HG03558 (cell line): Measurements from ENCODE around the gene ATP8A1.
"Not testable (repeated sequence)": the region's sequence is repeated elsewhere in the genome, so short reads cannot be mapped to it uniquely, and the experiment has no call there.

Source experiments
- ATAC-seq: cut with Tn5 transposase; IDR thresholded peaks from one replicate; pipeline ENCODE4 v1.9.1; 2021; ENCODE audit warnings: moderate number of reproducible peaks; ENCODE audit not compliant: unreplicated experiment; ENCODE audit errors: extremely low read depth

Gene ATP8A1

DNA sequence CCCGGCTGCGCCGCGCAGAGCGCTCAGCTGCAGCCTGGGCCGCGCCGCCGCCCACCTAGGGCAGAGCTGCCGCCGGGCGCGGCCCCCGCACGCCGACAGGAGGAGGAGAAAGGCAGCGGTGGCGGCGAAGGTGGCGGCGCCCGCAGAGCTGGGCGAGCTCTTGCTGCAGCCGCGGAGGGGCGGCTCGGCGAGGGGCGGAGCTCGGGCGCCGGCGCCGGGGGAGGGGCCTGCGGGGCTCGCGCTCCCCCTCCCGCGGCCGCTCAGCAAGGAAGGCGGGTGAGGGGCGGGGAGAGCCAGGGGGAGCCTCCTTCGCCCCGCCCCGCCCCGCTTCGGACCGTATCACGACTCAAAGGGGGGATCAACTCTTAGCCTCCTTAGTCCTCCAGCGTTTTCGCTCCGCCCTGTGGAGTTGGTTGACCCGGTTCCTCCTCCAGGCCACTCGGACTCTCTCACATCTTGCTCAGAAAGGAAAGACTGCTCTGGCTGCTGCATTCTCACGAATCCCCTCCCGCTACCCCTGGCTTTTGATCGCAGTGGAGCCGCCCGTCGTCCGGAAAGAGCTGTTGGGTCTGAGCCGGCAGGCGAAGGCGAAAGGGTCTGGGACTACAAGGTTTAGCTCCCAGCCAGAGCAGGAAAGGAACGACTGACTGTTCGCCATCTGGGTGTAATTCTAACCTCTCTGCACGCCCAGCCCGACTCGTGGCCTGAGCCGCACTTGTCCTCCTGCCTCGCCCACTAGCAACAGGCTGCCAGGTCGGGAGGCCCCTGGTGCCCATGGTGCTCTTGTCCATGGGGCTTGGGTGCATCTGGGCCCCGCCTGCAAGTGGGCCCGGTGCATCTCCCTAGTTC is at the start of gene ATP8A1:
TSS of gene ATP8A1 (minus strand) at position 162 of the 849 bp plus-strand sequence. CDS start 232 bp downstream, outside the sequence.
- ATAC-seq: peak; percentile 34

DNA sequence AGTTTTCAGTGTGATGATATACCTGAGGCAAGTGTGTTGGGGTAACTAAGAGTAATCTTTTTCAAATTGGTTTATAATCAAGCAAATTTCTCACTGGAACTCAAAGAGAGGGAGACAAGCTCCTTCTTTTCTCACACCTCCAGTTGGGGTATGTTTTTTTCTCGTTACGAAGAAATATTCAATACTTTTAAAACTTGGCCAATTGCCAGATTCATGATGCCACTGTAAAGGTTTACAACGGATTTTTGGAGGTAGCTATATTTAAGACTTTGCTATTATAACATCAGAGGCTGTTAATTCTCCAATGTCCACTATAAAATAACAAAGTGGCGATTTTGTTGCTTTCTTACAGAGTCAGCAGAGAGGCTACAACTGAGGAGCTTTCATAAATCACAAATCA is 49.2 kb upstream of the ATP8A1 start:
- no peak for ATAC-seq

GRCh38 chr4:42703813-42704212 is 46.9 kb upstream of the ATP8A1 start:
- ATAC-seq: no peak

DNA sequence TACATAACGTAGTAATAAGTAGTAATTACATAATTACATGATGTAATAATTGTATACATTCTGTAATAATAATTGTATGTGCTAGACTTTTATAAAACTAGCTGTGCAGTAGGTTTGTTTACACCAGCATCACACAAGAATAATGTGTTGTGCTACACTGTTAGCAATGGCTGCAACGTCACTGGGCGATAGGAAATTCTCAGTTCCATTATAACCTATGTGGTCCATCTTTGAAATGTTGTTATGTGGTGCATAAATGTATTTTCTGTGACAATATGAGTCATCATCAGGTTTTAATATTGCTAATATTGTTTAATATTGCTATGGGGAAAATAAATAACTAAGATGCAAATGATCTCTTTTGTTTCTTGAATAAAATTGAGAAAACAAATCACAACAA is 46.0 kb upstream of the ATP8A1 start:
- no peak for ATAC-seq

DNA sequence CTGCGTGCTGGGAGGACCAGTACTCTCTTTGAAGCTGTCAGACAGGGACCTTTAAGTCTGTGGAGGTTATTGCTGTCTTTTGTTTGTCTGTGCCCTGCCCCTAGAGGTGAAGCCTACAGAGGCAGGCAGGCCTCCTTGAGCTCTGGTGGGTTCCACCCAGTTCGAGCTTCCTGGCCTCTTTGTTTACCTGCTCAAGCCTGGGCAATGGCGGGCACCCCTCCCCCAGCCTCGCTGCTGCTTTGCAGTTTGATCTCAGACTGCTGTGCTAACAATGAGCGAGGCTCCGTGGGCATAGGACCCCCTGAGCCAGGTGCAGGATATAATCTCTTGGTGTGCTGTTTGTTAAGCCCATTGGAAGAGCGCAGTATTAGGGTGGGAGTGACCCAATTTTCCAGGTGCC is 44.9 kb upstream of the ATP8A1 start:
- ATAC-seq: not testable (repeated sequence)

- ATAC-seq: no peak
These were observed 33.6 kb upstream of the ATP8A1 start for GRCh38 chr4:42690537-42690936.

- no peak for ATAC-seq
These were observed 26.5 kb upstream of the ATP8A1 start for GRCh38 chr4:42683393-42683792.

GRCh38 chr4:42678512-42678911 is 21.6 kb upstream of the ATP8A1 start:
- ATAC-seq: no peak

DNA sequence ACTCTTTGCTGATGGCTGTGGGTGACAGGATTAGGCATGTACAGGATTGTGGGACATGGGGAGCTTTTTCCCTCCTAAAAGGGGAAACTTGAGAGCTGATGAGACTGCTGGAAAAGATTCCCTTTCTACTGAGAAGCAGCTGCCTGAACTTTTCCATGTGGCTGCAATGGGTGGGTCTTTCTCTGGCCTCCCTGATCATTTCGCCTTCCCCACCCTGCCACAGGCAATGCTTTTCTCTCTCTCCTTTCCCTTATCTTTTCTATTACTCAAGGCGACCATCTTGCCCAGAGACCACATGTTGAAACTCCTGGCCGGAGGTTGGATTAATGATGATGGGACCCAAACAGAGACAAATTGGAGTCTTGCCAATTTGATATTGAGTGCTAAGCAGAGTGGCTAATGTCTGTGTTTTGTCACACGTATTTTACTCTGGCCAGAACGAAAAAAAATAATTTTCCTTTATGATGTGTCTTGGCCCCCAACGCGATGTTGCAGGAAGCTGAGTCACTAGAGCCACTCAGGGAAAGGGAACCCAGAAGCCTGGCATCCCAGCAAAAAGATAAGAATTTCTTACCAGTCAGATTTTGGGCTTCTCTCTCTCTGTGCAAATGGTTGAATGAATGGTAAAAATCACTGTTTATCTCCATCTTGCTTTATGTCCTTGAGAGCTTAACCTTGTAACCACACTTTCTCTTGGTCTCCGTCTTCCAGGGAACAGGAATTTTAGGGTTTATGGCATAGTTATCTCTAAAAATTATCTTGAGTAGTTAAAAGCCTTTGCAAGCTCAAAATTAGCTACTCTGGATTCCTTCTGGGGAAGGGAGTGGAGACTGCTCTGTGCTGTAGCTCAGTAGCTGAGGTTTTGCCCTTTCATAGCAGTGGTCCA is 19.4 kb upstream of the ATP8A1 start:
- ATAC-seq: no peak

DNA sequence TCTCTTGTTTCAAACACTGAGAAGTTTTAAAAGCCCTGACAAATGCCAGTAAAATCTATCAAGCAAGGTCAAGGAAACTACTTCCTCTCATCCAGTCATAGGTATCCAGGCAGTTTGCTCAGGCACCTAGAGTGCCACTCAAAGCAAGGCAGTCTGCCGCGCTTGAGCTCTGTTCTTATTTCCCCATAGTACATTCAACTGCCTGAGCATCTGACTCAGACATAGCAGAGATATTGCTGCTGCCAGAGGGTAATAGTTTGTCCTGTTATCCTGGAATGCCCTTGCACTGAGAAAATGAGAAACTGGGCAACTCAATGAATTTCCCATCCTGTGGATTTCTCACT is 16.1 kb upstream of the ATP8A1 start:
- ATAC-seq: no peak

- no peak for ATAC-seq
These were observed 15.6 kb upstream of the ATP8A1 start for GRCh38 chr4:42672359-42673081.

GRCh38 chr4:42671431-42672194 is 14.7 kb upstream of the ATP8A1 start:
- ATAC-seq: no peak

GRCh38 chr4:42658261-42658660 is 1.4 kb upstream of the ATP8A1 start:
- ATAC-seq: no peak

GRCh38 chr4:42656679-42656943 is 294 bp downstream of the ATP8A1 start:
- ATAC-seq: no peak

DNA sequence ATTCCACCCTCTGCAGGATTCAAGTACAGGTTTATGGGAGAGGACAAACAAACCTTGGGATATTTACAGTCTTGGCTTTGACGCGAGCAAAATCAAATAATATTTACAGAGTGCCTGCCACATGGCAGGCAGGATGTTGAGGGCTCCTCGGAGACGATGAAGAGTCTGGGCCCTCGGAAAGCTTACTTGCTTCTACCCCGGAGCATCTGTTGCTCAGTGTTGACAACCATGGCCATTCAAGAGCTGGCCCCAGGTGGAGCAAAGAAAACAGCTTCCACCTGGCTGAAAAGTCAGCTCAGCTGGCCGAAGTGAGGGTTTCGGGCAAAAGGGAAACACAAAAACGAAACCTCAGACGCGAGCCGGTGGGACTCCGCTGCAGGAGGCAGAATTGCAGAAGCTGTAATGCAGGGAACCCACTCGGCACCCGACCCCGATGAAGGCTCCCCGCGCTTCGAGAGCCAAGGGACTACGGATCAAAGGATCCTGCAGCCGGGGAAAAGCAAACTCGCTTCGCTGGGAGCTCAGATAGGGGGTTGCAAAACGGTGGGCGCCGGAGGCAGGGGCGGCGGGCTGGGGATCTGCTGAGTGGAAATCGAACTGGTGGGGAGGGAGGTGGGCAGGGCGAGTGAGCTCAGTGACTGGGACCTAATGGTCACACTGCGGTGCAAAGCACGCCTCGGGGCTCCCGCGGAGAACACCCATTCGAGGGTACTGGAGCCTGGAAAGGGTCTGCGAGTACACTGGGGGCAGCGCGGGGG is 805 bp downstream of the ATP8A1 start:
- ATAC-seq: no peak

DNA sequence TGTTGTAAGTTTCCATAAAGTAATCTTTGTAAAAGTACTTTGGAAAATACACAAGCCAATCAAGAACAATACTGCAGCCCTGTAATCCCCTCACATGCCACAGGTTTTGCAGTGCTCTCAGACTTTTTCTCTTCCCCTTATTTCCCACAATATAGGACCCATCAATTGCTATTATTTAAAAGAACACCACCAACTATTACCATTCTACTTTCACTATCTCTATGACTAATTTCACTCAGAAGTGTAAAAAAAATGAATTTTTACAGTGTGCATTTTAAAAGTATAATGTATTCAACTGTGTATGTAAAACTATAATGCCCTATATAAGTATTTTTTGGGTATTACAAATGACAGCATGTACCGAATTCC is 1.7 kb downstream of the ATP8A1 start:
- ATAC-seq: no peak

DNA sequence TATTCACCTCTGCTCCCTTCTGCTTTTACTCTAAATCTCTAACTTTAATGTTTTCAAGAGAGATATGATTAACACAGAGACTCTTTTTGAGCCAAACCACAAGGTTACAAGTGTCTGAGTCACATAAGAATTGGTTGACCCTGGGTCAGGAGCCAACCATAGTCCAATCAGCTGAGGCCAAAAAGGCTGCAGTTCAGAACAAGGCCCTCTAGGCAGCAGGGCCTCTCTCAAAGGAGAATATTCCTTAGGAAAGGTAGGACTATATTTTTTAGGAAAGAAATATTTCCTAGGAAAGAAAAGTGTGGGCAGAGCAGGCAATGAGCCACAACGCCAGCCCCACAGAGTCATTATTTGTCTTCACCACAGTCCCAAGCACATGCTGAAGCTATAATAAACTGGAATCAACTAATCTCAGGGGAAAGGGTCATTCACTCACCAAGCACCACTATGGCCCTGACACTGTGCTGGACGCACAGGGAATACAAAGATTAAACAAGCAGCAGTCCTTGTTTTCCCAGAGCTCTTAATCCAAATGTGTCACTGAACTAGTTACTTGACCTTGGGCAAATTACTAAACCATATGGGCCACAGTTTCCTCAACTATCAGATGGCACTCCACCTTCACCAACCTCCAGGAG is 2.2 kb downstream of the ATP8A1 start:
- ATAC-seq: peak; percentile 24

DNA sequence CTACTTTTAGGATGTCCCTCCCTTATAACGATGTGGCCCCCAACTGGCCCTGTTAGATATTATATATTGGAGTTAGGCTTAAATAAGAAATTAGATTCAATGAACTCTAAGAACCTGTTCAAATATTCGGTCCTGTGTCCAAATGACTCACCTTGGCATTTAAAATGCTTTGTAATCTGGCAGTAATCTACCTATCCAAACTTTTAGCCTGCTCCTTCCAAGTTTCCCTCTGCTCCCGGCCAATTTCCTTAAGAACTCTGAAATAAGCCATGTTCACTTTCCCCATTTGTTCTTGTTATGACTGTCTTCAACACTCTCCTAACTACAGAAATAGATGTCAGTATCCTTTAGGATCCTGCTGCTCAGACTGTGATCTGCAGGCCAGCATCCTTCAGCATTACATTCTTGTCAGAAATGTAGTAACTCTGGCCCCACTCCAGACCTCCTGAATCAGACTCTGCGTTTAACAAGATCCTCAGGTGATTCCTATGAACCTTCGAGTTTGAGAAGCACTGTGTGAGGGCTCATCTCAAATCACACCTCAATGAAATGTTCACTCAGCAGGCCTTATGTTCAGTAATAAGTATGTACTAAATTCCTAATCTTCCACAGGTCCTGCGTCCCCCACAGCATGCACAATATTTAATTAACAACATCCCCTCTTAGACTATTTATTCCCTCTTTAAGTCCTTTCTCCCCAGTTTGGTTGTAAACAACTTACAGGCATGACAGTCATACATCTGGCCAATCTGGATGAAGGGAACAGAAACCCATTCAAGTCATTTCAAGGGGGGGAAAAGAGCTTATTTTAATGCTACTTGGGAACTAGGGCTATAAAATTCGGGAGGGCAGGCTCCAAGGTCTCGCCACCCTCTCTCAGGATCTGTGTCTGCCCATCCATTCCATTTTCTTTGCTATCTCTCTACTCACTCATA is 3.0 kb downstream of the ATP8A1 start:
- ATAC-seq: no peak
